SK-N-SH (cell line): ENCODE results near the gene OLFML2A. TPM values are rescaled to one million over a fixed set of nuclear protein-coding genes. Genes with fewer than 3 reads are reported as not detected.

Experiments
- CTCF ChIA-PET: fragments of 300-600, 350-600 bp; formaldehyde crosslinking; extraction: SDS; loops from one replicate; lab custom pipeline; 2021; lab: Yijun Ruan, JAX
- POLR2A ChIA-PET: fragments of 350-600 bp; sonication (Branson Sonifier 250); formaldehyde crosslinking; extraction: SDS; loops from one replicate; lab custom pipeline; 2020; ENCODE audit warnings: antibody characterized with exemption, inconsistent platforms; lab: Yijun Ruan, JAX
- DNase-seq: peaks from one replicate; pipeline ENCODE4 v3.0.0; 2012
- H2AFZ ChIP-seq: fragments of 200-600 bp; sonication (generic); 2 replicates; pipeline ENCODE4 v1.8.1; 2016; ENCODE audit warnings: antibody characterized with exemption, mild to moderate bottlenecking, low read depth
- H3F3A ChIP-seq: fragments of 200-600 bp; sonication (generic); replicated peaks from 2 replicates; pipeline ENCODE3; 2016; ENCODE audit warnings: antibody characterized with exemption, mild to moderate bottlenecking; ENCODE audit not compliant: insufficient read depth
- H3K27ac ChIP-seq, 2 experiments: fragments of 200-500 bp in 1 of 2; fragments of 200-600 bp in 1 of 2; sonication (Bioruptor generic) in 1 of 2; sonication (generic), shearing (Covaris generic) in 1 of 2; 2 replicates each; pipeline versions ENCODE4 v1.5.1 to v1.6.1; 2014 to 2016; ENCODE audit warnings: low read depth in 2 of 2, inconsistent platforms in 1 of 2, low read length in 1 of 2, mild to moderate bottlenecking in 1 of 2, mixed read lengths in 1 of 2
- H3K27me3 ChIP-seq: fragments of 200-600 bp; sonication (generic), shearing (Covaris generic); 2 replicates; pipeline ENCODE4 v1.6.1; 2016; ENCODE audit warnings: mixed run types; ENCODE audit not compliant: insufficient read depth
- H3K36me3 ChIP-seq, 2 experiments: fragments of 200-500 bp in 1 of 2; fragments of 200-600 bp in 1 of 2; sonication (Bioruptor generic) in 1 of 2; sonication (generic) in 1 of 2; replicated peaks in 1 of 2; 2 replicates each; pipeline versions ENCODE3 to v1.5.1; 2014 to 2016; ENCODE audit warnings: low read length in 1 of 2, mild to moderate bottlenecking in 1 of 2; ENCODE audit not compliant: insufficient read depth in 2 of 2, control insufficient read depth in 1 of 2
- H3K4me1 ChIP-seq, 2 experiments: fragments of 200-500 bp in 1 of 2; fragments of 200-600 bp in 1 of 2; sonication (Bioruptor generic) in 1 of 2; sonication (generic), shearing (Covaris generic) in 1 of 2; 2 replicates each; pipeline versions ENCODE4 v1.5.1 to v1.6.1; 2014 to 2016; ENCODE audit warnings: low read depth in 1 of 2, low read length in 1 of 2, mixed run types in 1 of 2; ENCODE audit not compliant: insufficient read depth in 2 of 2, control insufficient read depth in 1 of 2
- H3K4me2 ChIP-seq: fragments of 200-600 bp; sonication (generic), shearing (Covaris generic); 2 replicates; pipeline ENCODE4 v1.6.1; 2017; ENCODE audit warnings: mixed run types
- H3K4me3 ChIP-seq, 2 experiments: fragments of 200-500 bp in 1 of 2; fragments of 200-600 bp in 1 of 2; sonication (Bioruptor generic) in 1 of 2; sonication (generic), shearing (Covaris generic) in 1 of 2; 2 replicates each; pipeline versions ENCODE4 v1.5.1 to v1.8.1; 2014 to 2016; ENCODE audit warnings: low read depth in 2 of 2, inconsistent platforms in 1 of 2, low read length in 1 of 2, mild to moderate bottlenecking in 1 of 2, mixed read lengths in 1 of 2, moderate library complexity in 1 of 2
- H3K79me2 ChIP-seq: fragments of 200-600 bp; sonication (generic); 2 replicates; pipeline ENCODE4 v1.8.1; 2017; ENCODE audit warnings: mild to moderate bottlenecking; ENCODE audit not compliant: insufficient read depth
- H3K9ac ChIP-seq: fragments of 200-600 bp; sonication (generic); 2 replicates; pipeline ENCODE4 v1.6.1; 2017; ENCODE audit warnings: mixed run types
- H3K9me2 ChIP-seq: fragments of 200-600 bp; sonication (generic); 2 replicates; pipeline ENCODE4 v1.6.1; 2017; ENCODE audit warnings: mixed run types
- H3K9me3 ChIP-seq: fragments of 200-600 bp; sonication (generic); 2 replicates; pipeline ENCODE4 v1.6.1; 2017; ENCODE audit warnings: mixed run types, mild to moderate bottlenecking, moderate library complexity
- H4K20me1 ChIP-seq: fragments of 200-600 bp; sonication (generic); 2 replicates; pipeline ENCODE4 v1.6.1; 2017; ENCODE audit warnings: mild to moderate bottlenecking, mixed run types; ENCODE audit not compliant: insufficient read depth
- ELF1 ChIP-seq: IDR thresholded peaks from 2 replicates; pipeline ENCODE4 v1.4.0; 2012
- FOXM1 ChIP-seq: IDR thresholded peaks from 2 replicates; pipeline ENCODE4 v1.4.0; 2012; ENCODE audit warnings: low read depth, mild to moderate bottlenecking
- JUND ChIP-seq: IDR thresholded peaks from 2 replicates; pipeline ENCODE4 v1.4.0; 2012
- MXI1 ChIP-seq: IDR thresholded peaks from 2 replicates; pipeline ENCODE4 v1.6.1; 2012; ENCODE audit warnings: mild to moderate bottlenecking, low read depth, low read length, improper control_type of control experiment
- NFIC ChIP-seq: IDR thresholded peaks from 2 replicates; pipeline ENCODE4 v1.4.0; 2012; ENCODE audit warnings: borderline replicate concordance
- RXRA ChIP-seq: IDR thresholded peaks from 2 replicates; pipeline ENCODE4 v1.4.0; 2012; ENCODE audit warnings: low read depth, mild to moderate bottlenecking, borderline replicate concordance
- TCF12 ChIP-seq: IDR thresholded peaks from 2 replicates; pipeline ENCODE4 v1.4.0; 2012
- TEAD4 ChIP-seq: IDR thresholded peaks from 2 replicates; pipeline ENCODE4 v1.4.0; 2012; ENCODE audit warnings: mild to moderate bottlenecking, borderline replicate concordance; ENCODE audit not compliant: insufficient read depth
- WGBS: methylation state at CpG from one replicate; pipeline ENCODE4 v1.1.6; 2017; ENCODE audit warnings: low lambda C conversion rate; 5-methylcytosine and 5-hydroxymethylcytosine counted together
- polyA plus RNA-seq, 3 experiments: library from polyadenylated mRNA; depleted of rRNA; stranded (reverse); fragments of >200 nt; gene quantifications; 2 replicates each; pipeline ENCODE4 v1.2.3, GENCODE V29; 2012
- TF ChIP-seq, protein P1 (sequence below): IDR thresholded peaks from 2 replicates; pipeline ENCODE4 v1.4.0; 2012; ENCODE audit warnings: low read depth
- TF ChIP-seq, protein P2 (sequence below): IDR thresholded peaks from 2 replicates; pipeline ENCODE4 v1.6.1; 2012; ENCODE audit warnings: mild to moderate bottlenecking, low read depth, low read length, moderate library complexity
- TF ChIP-seq, protein P3 (sequence below): fragments of 150-350 bp; IDR thresholded peaks from 2 replicates; pipeline ENCODE4 v1.6.1; 2016; ENCODE audit warnings: mild to moderate bottlenecking, low read depth, low read length
- TF ChIP-seq, protein P4 (sequence below): IDR thresholded peaks from 2 replicates; pipeline ENCODE4 v1.4.0; 2012; ENCODE audit warnings: low read depth, borderline replicate concordance

The OLFML2A gene
- polyA plus RNA-seq, 1 of the 3 experiments (the other 2 are of a cell fraction) = 7.7 TPM

DNA sequence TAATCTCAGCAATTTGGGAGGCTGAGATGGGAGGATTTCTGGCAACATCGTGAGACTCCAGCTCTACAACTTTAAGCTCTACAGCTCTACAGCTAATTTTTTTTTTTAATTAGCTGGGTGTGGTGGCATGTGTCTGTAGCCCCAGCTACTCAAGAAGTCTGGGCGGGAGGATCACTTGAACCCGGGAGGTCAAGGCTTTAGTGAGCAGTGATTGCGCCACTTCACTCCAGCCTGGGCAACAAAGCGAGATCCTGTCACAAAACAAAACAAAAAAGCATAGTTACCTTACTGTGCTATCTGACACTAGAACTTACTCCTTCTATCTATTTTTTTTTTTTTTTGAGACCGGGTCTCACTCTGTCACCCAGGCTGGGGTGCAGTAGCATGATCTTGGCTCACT, 70.0 kb downstream of the OLFML2A start:
- CTCF ChIA-PET = interaction anchor here (0.6 to 33.6 kb wide), 3 partner anchors 11 to 135 kb away, joined by 3 to 1436 read pairs (median 353); partner anchors contain the start of genes NR6A1 and OLFML2A
- Histone ChIP-seq H3K27ac (no peak overlapping the region), H3K4me3 (no peak overlapping the region), H2AFZ (no peak overlapping the region), H3K4me1 (no peaks in the 10 kb centered on the region), H3K27me3 (no peaks in the 10 kb centered on the region), H3K9ac (no peak overlapping the region), H3F3A (no peaks in the 10 kb centered on the region), H3K36me3 (no peaks in the 10 kb centered on the region), H3K9me2 (no peaks in the 10 kb centered on the region), H4K20me1 (no peaks in the 10 kb centered on the region), H3K79me2 (no peaks in the 10 kb centered on the region), H3K4me2 (no peak overlapping the region), H3K9me3 (no peaks in the 10 kb centered on the region)
- no peak for DNase-seq
- POLR2A ChIA-PET = interaction anchor here (0.7 kb wide), 1 partner anchor 8 kb away, joined by 3 read pairs; no protein-coding TSS in a partner anchor
- TF ChIP-seq, protein P1, sequence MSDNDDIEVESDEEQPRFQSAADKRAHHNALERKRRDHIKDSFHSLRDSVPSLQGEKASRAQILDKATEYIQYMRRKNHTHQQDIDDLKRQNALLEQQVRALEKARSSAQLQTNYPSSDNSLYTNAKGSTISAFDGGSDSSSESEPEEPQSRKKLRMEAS = no peak
- TF ChIP-seq, protein P2, sequence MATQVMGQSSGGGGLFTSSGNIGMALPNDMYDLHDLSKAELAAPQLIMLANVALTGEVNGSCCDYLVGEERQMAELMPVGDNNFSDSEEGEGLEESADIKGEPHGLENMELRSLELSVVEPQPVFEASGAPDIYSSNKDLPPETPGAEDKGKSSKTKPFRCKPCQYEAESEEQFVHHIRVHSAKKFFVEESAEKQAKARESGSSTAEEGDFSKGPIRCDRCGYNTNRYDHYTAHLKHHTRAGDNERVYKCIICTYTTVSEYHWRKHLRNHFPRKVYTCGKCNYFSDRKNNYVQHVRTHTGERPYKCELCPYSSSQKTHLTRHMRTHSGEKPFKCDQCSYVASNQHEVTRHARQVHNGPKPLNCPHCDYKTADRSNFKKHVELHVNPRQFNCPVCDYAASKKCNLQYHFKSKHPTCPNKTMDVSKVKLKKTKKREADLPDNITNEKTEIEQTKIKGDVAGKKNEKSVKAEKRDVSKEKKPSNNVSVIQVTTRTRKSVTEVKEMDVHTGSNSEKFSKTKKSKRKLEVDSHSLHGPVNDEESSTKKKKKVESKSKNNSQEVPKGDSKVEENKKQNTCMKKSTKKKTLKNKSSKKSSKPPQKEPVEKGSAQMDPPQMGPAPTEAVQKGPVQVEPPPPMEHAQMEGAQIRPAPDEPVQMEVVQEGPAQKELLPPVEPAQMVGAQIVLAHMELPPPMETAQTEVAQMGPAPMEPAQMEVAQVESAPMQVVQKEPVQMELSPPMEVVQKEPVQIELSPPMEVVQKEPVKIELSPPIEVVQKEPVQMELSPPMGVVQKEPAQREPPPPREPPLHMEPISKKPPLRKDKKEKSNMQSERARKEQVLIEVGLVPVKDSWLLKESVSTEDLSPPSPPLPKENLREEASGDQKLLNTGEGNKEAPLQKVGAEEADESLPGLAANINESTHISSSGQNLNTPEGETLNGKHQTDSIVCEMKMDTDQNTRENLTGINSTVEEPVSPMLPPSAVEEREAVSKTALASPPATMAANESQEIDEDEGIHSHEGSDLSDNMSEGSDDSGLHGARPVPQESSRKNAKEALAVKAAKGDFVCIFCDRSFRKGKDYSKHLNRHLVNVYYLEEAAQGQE = no peak
- TF ChIP-seq NFIC = no peak
- TF ChIP-seq FOXM1 = no peak
- TF ChIP-seq MXI1 = no peak
- no peak for TF ChIP-seq TCF12
- no peak for TF ChIP-seq ELF1
- no peak for TF ChIP-seq RXRA
- TF ChIP-seq, protein P3, sequence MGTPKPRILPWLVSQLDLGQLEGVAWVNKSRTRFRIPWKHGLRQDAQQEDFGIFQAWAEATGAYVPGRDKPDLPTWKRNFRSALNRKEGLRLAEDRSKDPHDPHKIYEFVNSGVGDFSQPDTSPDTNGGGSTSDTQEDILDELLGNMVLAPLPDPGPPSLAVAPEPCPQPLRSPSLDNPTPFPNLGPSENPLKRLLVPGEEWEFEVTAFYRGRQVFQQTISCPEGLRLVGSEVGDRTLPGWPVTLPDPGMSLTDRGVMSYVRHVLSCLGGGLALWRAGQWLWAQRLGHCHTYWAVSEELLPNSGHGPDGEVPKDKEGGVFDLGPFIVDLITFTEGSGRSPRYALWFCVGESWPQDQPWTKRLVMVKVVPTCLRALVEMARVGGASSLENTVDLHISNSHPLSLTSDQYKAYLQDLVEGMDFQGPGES = no peak
- TF ChIP-seq, protein P4, sequence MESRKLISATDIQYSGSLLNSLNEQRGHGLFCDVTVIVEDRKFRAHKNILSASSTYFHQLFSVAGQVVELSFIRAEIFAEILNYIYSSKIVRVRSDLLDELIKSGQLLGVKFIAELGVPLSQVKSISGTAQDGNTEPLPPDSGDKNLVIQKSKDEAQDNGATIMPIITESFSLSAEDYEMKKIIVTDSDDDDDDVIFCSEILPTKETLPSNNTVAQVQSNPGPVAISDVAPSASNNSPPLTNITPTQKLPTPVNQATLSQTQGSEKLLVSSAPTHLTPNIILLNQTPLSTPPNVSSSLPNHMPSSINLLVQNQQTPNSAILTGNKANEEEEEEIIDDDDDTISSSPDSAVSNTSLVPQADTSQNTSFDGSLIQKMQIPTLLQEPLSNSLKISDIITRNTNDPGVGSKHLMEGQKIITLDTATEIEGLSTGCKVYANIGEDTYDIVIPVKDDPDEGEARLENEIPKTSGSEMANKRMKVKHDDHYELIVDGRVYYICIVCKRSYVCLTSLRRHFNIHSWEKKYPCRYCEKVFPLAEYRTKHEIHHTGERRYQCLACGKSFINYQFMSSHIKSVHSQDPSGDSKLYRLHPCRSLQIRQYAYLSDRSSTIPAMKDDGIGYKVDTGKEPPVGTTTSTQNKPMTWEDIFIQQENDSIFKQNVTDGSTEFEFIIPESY = no peak
- no peak for TF ChIP-seq TEAD4
- no peak for TF ChIP-seq JUND
- 95% methylated on average over 6 of the region's 6 CpGs for WGBS
